ENCODE measurements around the gene MRPS27. TPM values are rescaled to one million over a fixed set of nuclear protein-coding genes. Genes with fewer than 3 reads are reported as not detected.

Gene MRPS27
- total RNA-seq, 4 donors from 2014 or later, result 48.7 to 63.7 (median 51.9) TPM

DNA sequence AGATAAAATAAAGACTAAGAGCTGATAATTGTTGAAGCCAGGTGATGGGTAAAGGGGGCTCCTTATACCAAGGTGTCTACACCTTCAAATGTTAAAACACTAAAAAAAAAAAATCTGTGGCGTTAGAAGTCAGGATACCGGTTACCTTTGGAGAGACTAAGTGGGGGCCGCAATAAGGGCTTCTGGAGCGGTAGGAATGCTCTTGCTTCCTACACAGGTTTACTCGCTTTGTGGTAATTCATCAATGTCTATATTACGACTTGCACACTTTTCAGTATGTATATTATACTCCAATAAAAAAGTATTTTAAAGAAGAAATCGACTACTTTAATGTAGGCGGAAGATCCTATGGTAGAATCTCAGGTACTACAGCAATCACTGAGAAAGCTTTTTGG lies 12.5 kb downstream of the MRPS27 start:
- Histone ChIP-seq H3K36me3 (peaks cover 19% of the 10 kb centered on the region), H3K4me3 (peak overlapping the region; percentile 54), H3K4me1 (peaks cover 8% of the 10 kb centered on the region), H3K9me3 (no peaks in the 10 kb centered on the region), H3K27ac (peak overlapping the region; percentile 87), H3K27me3 (no peaks in the 10 kb centered on the region)
- TF ChIP-seq POLR2AphosphoS5 (IDR thresholded peaks at IDR 0.05), result no peak
- TF ChIP-seq, protein P1, sequence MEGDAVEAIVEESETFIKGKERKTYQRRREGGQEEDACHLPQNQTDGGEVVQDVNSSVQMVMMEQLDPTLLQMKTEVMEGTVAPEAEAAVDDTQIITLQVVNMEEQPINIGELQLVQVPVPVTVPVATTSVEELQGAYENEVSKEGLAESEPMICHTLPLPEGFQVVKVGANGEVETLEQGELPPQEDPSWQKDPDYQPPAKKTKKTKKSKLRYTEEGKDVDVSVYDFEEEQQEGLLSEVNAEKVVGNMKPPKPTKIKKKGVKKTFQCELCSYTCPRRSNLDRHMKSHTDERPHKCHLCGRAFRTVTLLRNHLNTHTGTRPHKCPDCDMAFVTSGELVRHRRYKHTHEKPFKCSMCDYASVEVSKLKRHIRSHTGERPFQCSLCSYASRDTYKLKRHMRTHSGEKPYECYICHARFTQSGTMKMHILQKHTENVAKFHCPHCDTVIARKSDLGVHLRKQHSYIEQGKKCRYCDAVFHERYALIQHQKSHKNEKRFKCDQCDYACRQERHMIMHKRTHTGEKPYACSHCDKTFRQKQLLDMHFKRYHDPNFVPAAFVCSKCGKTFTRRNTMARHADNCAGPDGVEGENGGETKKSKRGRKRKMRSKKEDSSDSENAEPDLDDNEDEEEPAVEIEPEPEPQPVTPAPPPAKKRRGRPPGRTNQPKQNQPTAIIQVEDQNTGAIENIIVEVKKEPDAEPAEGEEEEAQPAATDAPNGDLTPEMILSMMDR (IDR thresholded peaks at IDR 0.05), result no peak
- no peak for TF ChIP-seq POLR2A (IDR thresholded peaks at IDR 0.05)
- no peak for TF ChIP-seq EP300 (IDR thresholded peaks at IDR 0.05)
- DNase-seq (ENCODE audit: low spot score in 2 of 2), result no peak
- 7% methylated on average over 8 of the region's 8 CpGs for WGBS

- 98% methylated on average over 2 of the region's 2 CpGs for WGBS
- no peaks in the 10 kb centered on the region for H3K27me3 ChIP-seq
- H3K36me3 ChIP-seq, result peaks cover 1% of the 10 kb centered on the region
- DNase-seq (ENCODE audit: low spot score in 2 of 2), result no peak
- no peak overlapping the region for H3K4me3 ChIP-seq
- no peak overlapping the region for H3K27ac ChIP-seq
- H3K9me3 ChIP-seq, result no peaks in the 10 kb centered on the region
- H3K4me1 ChIP-seq, result peaks cover 11% of the 10 kb centered on the region
- no peak for TF ChIP-seq EP300 (IDR thresholded peaks at IDR 0.05)
- TF ChIP-seq, protein P1 (IDR thresholded peaks at IDR 0.05), result no peak
These were observed 14.6 kb downstream of the MRPS27 start for GRCh38 chr5:72305194-72306142.

- TF ChIP-seq POLR2AphosphoS5 (IDR thresholded peaks at IDR 0.05), result no peak
- Histone ChIP-seq H3K9me3 (no peaks in the 10 kb centered on the region), H3K27me3 (no peaks in the 10 kb centered on the region), H3K4me3 (no peak overlapping the region), H3K36me3 (no peaks in the 10 kb centered on the region), H3K27ac (no peak overlapping the region), H3K4me1 (peaks cover 5% of the 10 kb centered on the region)
- no peak for DNase-seq (ENCODE audit: low spot score in 2 of 2)
- WGBS, result 71% methylated on average over 3 of the region's 3 CpGs
These were observed 17.9 kb downstream of the MRPS27 start for GRCh38 chr5:72302171-72302570.

DNA sequence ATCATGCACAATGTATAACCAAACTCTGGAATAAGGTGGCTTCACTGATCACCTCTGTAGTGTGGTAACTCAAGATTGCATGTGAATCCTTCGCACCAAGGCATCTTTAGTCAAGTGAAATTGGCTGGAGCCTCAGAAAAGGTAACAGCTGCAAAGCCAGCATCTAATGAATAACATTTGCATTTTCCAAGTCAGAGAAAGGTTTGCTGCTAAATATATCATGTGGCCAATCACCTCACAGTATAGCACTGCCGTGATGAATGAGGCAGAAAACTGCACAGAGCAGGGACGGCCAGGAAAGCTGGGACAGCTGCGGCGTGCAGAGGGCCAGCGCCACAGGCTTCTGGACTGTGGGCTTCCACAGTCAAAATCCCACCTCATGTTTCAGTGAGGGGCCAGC lies 18.5 kb downstream of the MRPS27 start:
- TF ChIP-seq POLR2AphosphoS5 (IDR thresholded peaks at IDR 0.05) (no peak), EP300 (IDR thresholded peaks at IDR 0.05) (no peak), POLR2A (IDR thresholded peaks at IDR 0.05) (no peak)
- TF ChIP-seq, protein P1 (IDR thresholded peaks at IDR 0.05), result no peak
- 92% methylated on average over 6 of the region's 6 CpGs for WGBS

DNA sequence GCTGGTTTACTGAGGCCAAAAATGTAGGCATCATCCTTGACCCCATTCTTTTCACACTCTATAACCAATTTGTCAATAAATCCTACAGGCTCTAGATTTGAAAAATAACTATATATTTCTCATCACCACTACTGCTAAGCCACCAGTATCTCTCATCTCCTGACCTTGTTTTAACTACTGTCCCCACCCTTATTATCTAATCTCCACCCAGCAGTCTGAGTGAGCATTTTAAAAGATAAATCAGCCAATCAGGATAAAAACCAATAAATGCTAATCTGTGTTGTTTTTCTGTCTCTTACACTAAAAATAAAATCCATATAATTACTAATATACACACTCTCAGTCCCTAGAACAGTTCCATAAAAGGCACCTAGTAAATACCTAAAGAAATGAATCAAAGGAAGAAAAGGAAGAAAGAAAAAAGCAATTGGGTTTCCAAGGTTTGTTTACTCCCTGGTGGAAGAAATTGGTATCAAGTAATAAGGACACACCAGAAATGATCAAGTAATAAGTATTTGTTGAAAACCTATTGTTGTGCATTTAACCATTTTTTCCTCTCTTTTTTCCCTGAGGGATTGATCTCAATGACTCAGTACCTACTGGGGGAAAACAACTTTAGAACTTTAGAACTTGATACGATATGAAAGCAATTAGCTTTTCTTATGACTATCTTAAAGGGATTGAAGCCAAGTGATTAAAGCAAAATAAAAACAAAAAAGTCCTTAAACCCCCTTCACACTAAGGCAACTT lies 19.3 kb downstream of the MRPS27 start:
- DNase-seq (ENCODE audit: low spot score in 2 of 2), result no peak
- WGBS, result 38% methylated on average over 1 of the region's 1 CpG
- TF ChIP-seq, protein P1 (IDR thresholded peaks at IDR 0.05), result no peak
- TF ChIP-seq EP300 (IDR thresholded peaks at IDR 0.05) (no peak), POLR2A (IDR thresholded peaks at IDR 0.05) (no peak), POLR2AphosphoS5 (IDR thresholded peaks at IDR 0.05) (no peak)
- Histone ChIP-seq H3K27ac (no peak overlapping the region), H3K4me1 (peaks cover 3% of the 10 kb centered on the region), H3K9me3 (no peaks in the 10 kb centered on the region), H3K27me3 (no peaks in the 10 kb centered on the region), H3K36me3 (peaks cover 4% of the 10 kb centered on the region), H3K4me3 (no peak overlapping the region)

More for the DNA sequence above, 18.5 kb downstream of the MRPS27 start:
- no peaks in the 10 kb centered on the region for H3K27me3 ChIP-seq
- DNase-seq (ENCODE audit: low spot score in 2 of 2), result no peak
- H3K4me3 ChIP-seq, result no peak overlapping the region
- no peaks in the 10 kb centered on the region for H3K36me3 ChIP-seq
- H3K4me1 ChIP-seq, result peaks cover 3% of the 10 kb centered on the region
- H3K27ac ChIP-seq, result no peak overlapping the region
- H3K9me3 ChIP-seq, result no peaks in the 10 kb centered on the region
